Mammary microvascular endothelial cell (primary cell): ENCODE results near the gene PCP4L1. TPM values are rescaled to one million over a fixed set of nuclear protein-coding genes. Genes with fewer than 3 reads are reported as not detected.

ENCODE experiments used
- total RNA-seq: library from RNA; depleted of rRNA; stranded (reverse); fragments of >200 nt; gene quantifications from 2 replicates; pipeline ENCODE4 v1.2.3, GENCODE V29; 2015

PCP4L1 gene
- total RNA-seq: not detected in 2 replicates

GRCh38 chr1:161258439-161259344 lies at the start of gene PCP4L1:
Gene PCP4L1 (plus strand): TSS chr1:161258745. CDS start chr1:161258975, 230 bp downstream.

DNA sequence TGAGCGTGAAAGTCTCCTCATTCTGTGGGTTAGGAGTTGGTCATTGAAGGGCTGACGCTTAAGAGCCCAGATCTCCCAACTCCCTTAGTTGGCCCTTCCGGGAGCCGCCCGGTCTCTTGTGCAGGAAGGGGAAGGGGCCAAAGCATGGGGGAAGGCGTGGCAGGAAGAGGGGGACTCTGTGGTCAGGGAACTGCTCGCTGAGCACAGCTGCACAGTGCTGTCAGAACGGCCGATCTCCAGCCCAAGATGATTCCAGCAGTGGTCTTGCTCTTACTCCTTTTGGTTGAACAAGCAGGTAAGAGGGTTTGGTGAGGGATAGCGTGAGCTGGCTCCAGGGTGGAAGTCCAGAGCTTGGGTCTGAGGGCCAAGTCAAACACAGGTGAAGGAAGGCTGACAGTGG lies 43.5 kb upstream of the PCP4L1 start, which contains the start of gene FCER1G:
FCER1G (plus strand) TSS at position 220 of the 400 bp plus-strand sequence; CDS start at position 247, 27 bp downstream.

DNA sequence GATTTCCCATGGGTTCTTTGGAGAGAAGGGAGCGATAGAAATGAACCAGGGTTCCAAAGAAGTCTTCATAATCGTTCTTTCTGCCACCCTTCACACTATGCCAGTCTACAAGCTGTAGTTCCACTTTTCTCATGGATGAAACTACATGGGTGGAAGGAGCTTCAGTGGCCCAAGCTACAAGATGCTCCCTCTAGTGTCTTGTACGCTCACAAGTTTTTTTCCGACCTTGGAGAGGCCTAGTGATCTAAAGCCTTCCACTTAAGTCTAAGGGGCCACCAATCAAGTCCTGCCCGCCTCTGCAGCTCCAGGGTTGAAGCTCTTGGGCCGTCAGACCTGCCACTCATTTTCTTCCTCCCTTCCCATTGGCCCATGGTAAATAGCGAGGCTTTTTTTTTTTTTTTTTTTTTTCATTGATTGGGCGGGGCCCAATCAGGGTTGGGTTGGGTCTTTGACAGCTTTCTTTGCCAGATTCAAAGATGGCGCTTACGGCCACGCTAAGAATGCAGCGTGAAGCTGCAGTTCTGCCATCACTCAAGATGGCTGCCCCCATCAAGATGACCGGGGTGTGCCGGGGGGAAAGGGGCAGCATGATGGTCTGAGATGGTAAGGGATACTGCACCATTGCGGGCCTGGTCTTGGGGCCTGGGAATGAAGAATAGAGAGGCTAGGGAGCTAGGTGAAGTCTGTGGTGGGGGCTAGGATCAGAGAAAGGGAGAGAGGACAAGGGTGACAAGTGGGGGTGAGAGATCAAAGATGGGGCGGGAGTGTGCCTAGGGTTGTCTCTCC lies 32.8 kb upstream of the PCP4L1 start, which contains the start of gene TOMM40L:
TOMM40L (plus strand) TSS at position 527 of the 786 bp plus-strand sequence. CDS start 430 bp downstream, outside the sequence.

DNA sequence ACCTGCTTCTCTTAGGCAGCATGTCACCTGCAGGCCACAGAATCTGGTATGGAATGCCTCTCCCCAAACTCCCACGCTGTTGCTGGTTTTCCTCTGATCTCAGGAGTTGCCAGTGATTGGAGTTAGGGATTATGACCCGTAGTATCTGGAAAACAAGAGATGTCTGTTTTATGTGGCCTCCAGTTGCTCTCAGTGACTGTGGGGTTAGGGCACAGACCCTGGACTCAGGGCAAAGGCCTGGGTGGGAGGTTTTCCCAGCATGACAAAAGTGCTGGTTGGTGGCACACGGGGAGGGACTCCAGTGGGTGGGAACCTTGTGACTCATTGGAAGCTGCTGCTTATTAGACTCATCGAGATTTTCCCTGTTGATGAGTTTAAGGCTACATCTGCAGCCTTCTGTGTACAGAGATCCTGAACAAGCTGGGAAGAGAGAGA lies 20.5 kb upstream of the PCP4L1 start, which contains the start of gene NR1I3:
NR1I3 (minus strand) TSS at position 165 of the 435 bp plus-strand sequence. CDS start 1,638 bp downstream, outside the sequence.

DNA sequence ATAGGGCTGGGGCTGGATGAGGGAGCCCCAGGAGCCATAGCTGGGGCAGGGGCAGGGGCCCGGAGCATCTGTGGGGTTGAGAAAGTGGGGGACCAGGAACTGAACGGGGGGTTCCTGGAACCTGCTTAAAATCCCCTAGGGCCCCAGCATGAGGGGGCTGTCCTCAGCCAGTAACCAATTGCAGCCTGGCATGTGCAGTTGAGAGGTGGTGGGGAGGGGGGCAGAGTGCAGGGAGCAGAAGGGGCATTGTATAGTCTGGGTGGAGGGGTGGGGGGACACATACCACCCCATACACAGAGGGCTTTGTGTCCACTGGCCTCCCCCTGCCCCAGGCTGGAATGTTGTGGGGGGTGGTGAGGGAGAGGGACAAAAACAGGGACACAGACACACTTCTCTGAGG lies 51.3 kb downstream of the PCP4L1 start, which contains the start of gene MPZ:
MPZ (minus strand) TSS at position 101 of the 400 bp plus-strand sequence; CDS start at position 38, 63 bp downstream.

GRCh38 chr1:161314201-161314981 lies 55.8 kb downstream of the PCP4L1 start, which contains the start of gene SDHC:
Gene SDHC (plus strand): TSS chr1:161314381. CDS start chr1:161314406, 25 bp downstream.

Other genes with a start within 250 kb of the PCP4L1 start
- gene F11R, start 237.6 kb upstream of the PCP4L1 start, total RNA-seq: 67.0 and 77.2 TPM in 2 replicates
- 1.5 TPM in 1 of 2 replicates, not detected in the other for gene TSTD1, start 219.8 kb upstream of the PCP4L1 start, total RNA-seq
- 59.0 and 59.1 TPM in 2 replicates for gene USF1, start 212.8 kb upstream of the PCP4L1 start, total RNA-seq
- 0.13 and 0.20 TPM in 2 replicates for gene ARHGAP30, start 188.9 kb upstream of the PCP4L1 start, total RNA-seq
- 0.47 and 0.54 TPM in 2 replicates for gene NECTIN4, start 169.2 kb upstream of the PCP4L1 start, total RNA-seq
- 1.1 and 2.6 TPM in 2 replicates for gene KLHDC9, start 160.4 kb upstream of the PCP4L1 start, total RNA-seq
- gene PFDN2, start 140.7 kb upstream of the PCP4L1 start, total RNA-seq: 63.7 and 71.8 TPM in 2 replicates
- gene NIT1, start 140.6 kb upstream of the PCP4L1 start, total RNA-seq: 20.9 and 27.4 TPM in 2 replicates
- gene DEDD, start 126.1 kb upstream of the PCP4L1 start, total RNA-seq: 19.4 and 31.8 TPM in 2 replicates
- gene UFC1, start 104.8 kb upstream of the PCP4L1 start, total RNA-seq: 72.6 and 84.7 TPM in 2 replicates
- 5.7 and 7.1 TPM in 2 replicates for gene USP21, start 99.2 kb upstream of the PCP4L1 start, total RNA-seq
- 10.7 and 12.0 TPM in 2 replicates for gene PPOX, start 92.3 kb upstream of the PCP4L1 start, total RNA-seq
- gene B4GALT3, start 81.2 kb upstream of the PCP4L1 start, total RNA-seq: 30.5 and 39.7 TPM in 2 replicates
- 26.7 and 28.6 TPM in 2 replicates for gene ADAMTS4, start 59.7 kb upstream of the PCP4L1 start, total RNA-seq
- gene NDUFS2, start 56.4 kb upstream of the PCP4L1 start, total RNA-seq: 102 and 119 TPM in 2 replicates
- gene FCER1G, start 43.5 kb upstream of the PCP4L1 start, total RNA-seq: not detected in 2 replicates
- gene APOA2, start 35.1 kb upstream of the PCP4L1 start, total RNA-seq: not detected in 2 replicates
- 21.1 and 22.1 TPM in 2 replicates for gene TOMM40L, start 32.7 kb upstream of the PCP4L1 start, total RNA-seq
- gene NR1I3, start 20.5 kb upstream of the PCP4L1 start, total RNA-seq: not detected in 2 replicates
- gene MPZ, start 51.2 kb downstream of the PCP4L1 start, total RNA-seq: 1.8 and 2.1 TPM in 2 replicates
- gene SDHC, start 55.6 kb downstream of the PCP4L1 start, total RNA-seq: 40.2 and 58.0 TPM in 2 replicates
- not detected in 2 replicates for gene CFAP126, start 109.1 kb downstream of the PCP4L1 start, total RNA-seq
- gene FCGR2A, start 246.7 kb downstream of the PCP4L1 start, total RNA-seq: 0.20 and 1.7 TPM in 2 replicates